ENCODE data around the gene SLC22A1.
"Not testable (repeated sequence)": the region's sequence is repeated elsewhere in the genome, so short reads cannot be mapped to it uniquely, and the experiment has no call there.

Gene SLC22A1

DNA sequence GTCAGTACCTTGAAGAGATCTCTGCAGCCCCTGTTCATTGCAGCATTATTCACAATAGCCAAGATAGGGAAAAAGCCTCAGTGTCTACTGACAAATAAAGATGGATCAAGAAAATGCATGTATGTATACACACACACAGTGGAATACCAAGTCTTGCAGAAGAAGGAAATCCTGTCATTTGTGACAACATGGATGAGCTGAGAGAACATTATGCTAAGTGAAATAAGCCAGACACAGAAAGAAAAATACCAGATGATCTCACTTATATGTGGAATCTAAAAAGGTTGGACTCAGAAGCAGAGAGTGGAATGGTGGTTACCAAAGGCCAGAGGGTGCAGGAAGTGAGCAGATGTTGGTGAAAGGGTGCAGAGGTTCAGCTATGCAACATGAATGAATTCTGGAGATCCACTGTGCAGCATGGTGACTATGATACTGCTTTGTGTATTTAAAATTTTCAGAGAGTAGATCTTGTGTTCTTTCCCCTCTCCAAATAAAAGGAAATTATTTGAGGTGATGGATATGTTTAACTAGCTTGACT, 11.0 kb upstream of the SLC22A1 start:
- H3K4me1 ChIP-seq (ENCODE audit: control insufficient read depth, insufficient read depth, low read length), result no peaks in the 10 kb centered on the region
- H3K9ac ChIP-seq (ENCODE audit: low read length in 2 of 2), result no peak overlapping the region
- H3K27ac ChIP-seq (ENCODE audit: low read length), result no peak overlapping the region
- no peaks in the 10 kb centered on the region for H3K27me3 ChIP-seq (ENCODE audit: control insufficient read depth in 1 of 2, insufficient read depth in 2 of 2, low read length in 2 of 2)
- H3K9me3 ChIP-seq (ENCODE audit: control insufficient read depth in 2 of 2, low read length in 2 of 2), result no peaks in the 10 kb centered on the region
- H3K36me3 ChIP-seq (ENCODE audit: control insufficient read depth in 2 of 2, insufficient read depth in 2 of 2, low read length in 2 of 2), result peaks cover 0 to 8% of the 10 kb centered on the region in 2 donors
- no peak overlapping the region for H3K4me3 ChIP-seq (ENCODE audit: low read length in 2 of 2)

GRCh38 chr6:160111806-160112205, 9.8 kb upstream of the SLC22A1 start:
- Histone ChIP-seq H3K36me3 (ENCODE audit: control insufficient read depth in 2 of 2, insufficient read depth in 2 of 2, low read length in 2 of 2) (peaks cover 0 to 7% of the 10 kb centered on the region in 2 donors), H3K27ac (ENCODE audit: low read length) (no peak overlapping the region)

DNA sequence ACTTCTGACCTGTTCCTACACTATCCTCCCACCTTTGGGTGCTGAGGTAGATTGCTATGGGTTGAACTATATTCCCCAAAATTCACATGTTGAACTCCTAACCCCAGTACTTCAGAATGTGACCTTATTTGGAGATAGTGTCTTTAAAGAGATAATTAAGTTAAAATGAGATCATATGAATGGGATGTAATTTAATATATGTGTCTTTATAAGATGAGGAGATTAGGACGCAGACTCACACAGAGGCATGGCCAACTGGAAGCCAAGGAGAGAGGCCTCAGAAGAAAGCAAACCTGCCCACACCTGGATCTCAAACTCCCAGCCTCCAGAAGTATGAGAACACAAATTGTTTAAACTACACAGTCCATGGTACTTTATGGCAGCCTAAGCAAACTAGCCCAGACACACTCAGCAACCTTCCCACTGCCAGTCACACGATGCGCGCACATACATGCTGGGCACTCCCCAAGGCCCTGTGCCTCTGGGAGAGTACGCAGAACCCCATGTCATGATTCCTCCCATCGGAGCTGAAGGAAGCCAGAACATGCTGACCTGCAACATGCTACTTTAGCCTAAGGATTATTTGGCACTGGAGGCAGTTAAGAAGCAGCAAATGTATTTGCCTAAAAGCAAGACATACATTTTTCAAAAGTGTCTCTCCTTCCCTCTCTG, 8.9 kb upstream of the SLC22A1 start:
- H3K9me3 ChIP-seq (ENCODE audit: control insufficient read depth in 2 of 2, low read length in 2 of 2), result no peaks in the 10 kb centered on the region
- peaks cover 0 to 12% of the 10 kb centered on the region in 2 donors for H3K36me3 ChIP-seq (ENCODE audit: control insufficient read depth in 2 of 2, insufficient read depth in 2 of 2, low read length in 2 of 2)
- H3K9ac ChIP-seq (ENCODE audit: low read length in 2 of 2), result no peak overlapping the region
- no peaks in the 10 kb centered on the region for H3K4me1 ChIP-seq (ENCODE audit: control insufficient read depth, insufficient read depth, low read length)
- no peak overlapping the region for H3K27ac ChIP-seq (ENCODE audit: low read length)
- no peaks in the 10 kb centered on the region for H3K27me3 ChIP-seq (ENCODE audit: control insufficient read depth in 1 of 2, insufficient read depth in 2 of 2, low read length in 2 of 2)
- no peak overlapping the region for H3K4me3 ChIP-seq (ENCODE audit: low read length in 2 of 2)

More at GRCh38 chr6:160111806-160112205, 9.8 kb upstream of the SLC22A1 start:
- H3K9ac ChIP-seq (ENCODE audit: low read length in 2 of 2), result no peak overlapping the region
- H3K27me3 ChIP-seq (ENCODE audit: control insufficient read depth in 1 of 2, insufficient read depth in 2 of 2, low read length in 2 of 2), result no peaks in the 10 kb centered on the region
- no peaks in the 10 kb centered on the region for H3K4me1 ChIP-seq (ENCODE audit: control insufficient read depth, insufficient read depth, low read length)
- no peak overlapping the region for H3K4me3 ChIP-seq (ENCODE audit: low read length in 2 of 2)
- H3K9me3 ChIP-seq (ENCODE audit: control insufficient read depth in 2 of 2, low read length in 2 of 2), result no peaks in the 10 kb centered on the region

DNA sequence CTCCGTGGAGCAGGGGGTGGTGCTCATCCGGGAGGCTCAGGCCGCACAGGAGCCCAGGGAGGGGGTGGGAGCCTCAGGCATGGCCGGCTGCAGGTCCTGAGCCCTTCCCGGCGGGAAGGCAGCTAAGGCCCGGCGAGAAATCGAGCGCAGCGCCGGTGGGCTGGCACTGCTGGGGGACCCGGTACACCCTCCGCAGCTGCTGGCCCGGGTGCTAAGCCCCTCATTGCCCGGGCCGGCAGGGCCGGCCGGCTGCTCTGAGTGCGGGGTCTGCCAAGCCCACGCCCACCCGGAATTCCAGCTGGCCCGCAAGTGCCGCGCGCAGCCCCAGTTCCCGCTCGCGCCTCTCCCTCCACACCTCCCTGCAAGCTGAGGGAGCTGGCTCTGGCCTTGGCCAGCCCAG, 7.1 kb upstream of the SLC22A1 start:
- not testable (repeated sequence) for H3K9ac ChIP-seq (ENCODE audit: low read length in 2 of 2); H3K36me3 ChIP-seq (ENCODE audit: control insufficient read depth in 2 of 2, insufficient read depth in 2 of 2, low read length in 2 of 2); H3K4me3 ChIP-seq (ENCODE audit: low read length in 2 of 2); H3K9me3 ChIP-seq (ENCODE audit: control insufficient read depth in 2 of 2, low read length in 2 of 2); H3K27me3 ChIP-seq (ENCODE audit: control insufficient read depth in 1 of 2, insufficient read depth in 2 of 2, low read length in 2 of 2); H3K27ac ChIP-seq (ENCODE audit: low read length); H3K4me1 ChIP-seq (ENCODE audit: control insufficient read depth, insufficient read depth, low read length)

DNA sequence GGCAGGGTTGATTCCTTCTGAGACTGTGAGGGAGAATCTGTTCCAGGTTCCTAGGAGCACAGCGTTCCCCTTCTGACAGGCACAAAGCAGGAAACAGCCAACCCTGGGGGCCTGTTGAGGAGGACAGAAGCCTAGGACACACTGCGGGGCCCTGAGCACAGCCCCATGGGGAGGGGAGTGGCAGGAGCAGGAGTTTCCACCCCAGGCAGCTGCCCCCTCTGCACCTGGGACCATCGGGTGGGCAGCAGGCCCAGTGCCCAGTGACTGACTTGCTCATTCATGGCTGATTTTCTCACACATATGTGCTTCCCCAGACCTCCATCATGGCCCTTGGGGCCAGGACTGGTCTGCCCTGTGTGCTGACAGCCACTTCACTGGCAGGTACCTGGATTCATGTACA, 6.2 kb upstream of the SLC22A1 start:
- no peak overlapping the region for H3K4me3 ChIP-seq (ENCODE audit: low read length in 2 of 2)
- no peak overlapping the region for H3K9ac ChIP-seq (ENCODE audit: low read length in 2 of 2)
- no peaks in the 10 kb centered on the region for H3K27me3 ChIP-seq (ENCODE audit: control insufficient read depth in 1 of 2, insufficient read depth in 2 of 2, low read length in 2 of 2)
- no peaks in the 10 kb centered on the region for H3K4me1 ChIP-seq (ENCODE audit: control insufficient read depth, insufficient read depth, low read length)
- H3K9me3 ChIP-seq (ENCODE audit: control insufficient read depth in 2 of 2, low read length in 2 of 2), result no peaks in the 10 kb centered on the region
- H3K36me3 ChIP-seq (ENCODE audit: control insufficient read depth in 2 of 2, insufficient read depth in 2 of 2, low read length in 2 of 2), result peaks cover 0 to 4% of the 10 kb centered on the region in 2 donors
- H3K27ac ChIP-seq (ENCODE audit: low read length), result no peak overlapping the region

GRCh38 chr6:160116411-160116810, 5.2 kb upstream of the SLC22A1 start:
- H3K27me3 ChIP-seq (ENCODE audit: control insufficient read depth in 1 of 2, insufficient read depth in 2 of 2, low read length in 2 of 2), result no peaks in the 10 kb centered on the region
- no peaks in the 10 kb centered on the region for H3K9me3 ChIP-seq (ENCODE audit: control insufficient read depth in 2 of 2, low read length in 2 of 2)
- H3K9ac ChIP-seq (ENCODE audit: low read length in 2 of 2), result no peak overlapping the region
- no peak overlapping the region for H3K27ac ChIP-seq (ENCODE audit: low read length)
- H3K4me3 ChIP-seq (ENCODE audit: low read length in 2 of 2), result no peak overlapping the region
- no peaks in the 10 kb centered on the region for H3K4me1 ChIP-seq (ENCODE audit: control insufficient read depth, insufficient read depth, low read length)
- peaks cover 0 to 4% of the 10 kb centered on the region in 2 donors for H3K36me3 ChIP-seq (ENCODE audit: control insufficient read depth in 2 of 2, insufficient read depth in 2 of 2, low read length in 2 of 2)

- no peak overlapping the region for H3K27ac ChIP-seq (ENCODE audit: low read length)
- no peaks in the 10 kb centered on the region for H3K9me3 ChIP-seq (ENCODE audit: control insufficient read depth in 2 of 2, low read length in 2 of 2)
- H3K4me3 ChIP-seq (ENCODE audit: low read length in 2 of 2), result no peak overlapping the region
- peaks cover 0 to 4% of the 10 kb centered on the region in 2 donors for H3K36me3 ChIP-seq (ENCODE audit: control insufficient read depth in 2 of 2, insufficient read depth in 2 of 2, low read length in 2 of 2)
- H3K9ac ChIP-seq (ENCODE audit: low read length in 2 of 2), result no peak overlapping the region
- no peaks in the 10 kb centered on the region for H3K27me3 ChIP-seq (ENCODE audit: control insufficient read depth in 1 of 2, insufficient read depth in 2 of 2, low read length in 2 of 2)
- H3K4me1 ChIP-seq (ENCODE audit: control insufficient read depth, insufficient read depth, low read length), result no peaks in the 10 kb centered on the region
Measured at GRCh38 chr6:160117137-160117536, 4.5 kb upstream of the SLC22A1 start.

DNA sequence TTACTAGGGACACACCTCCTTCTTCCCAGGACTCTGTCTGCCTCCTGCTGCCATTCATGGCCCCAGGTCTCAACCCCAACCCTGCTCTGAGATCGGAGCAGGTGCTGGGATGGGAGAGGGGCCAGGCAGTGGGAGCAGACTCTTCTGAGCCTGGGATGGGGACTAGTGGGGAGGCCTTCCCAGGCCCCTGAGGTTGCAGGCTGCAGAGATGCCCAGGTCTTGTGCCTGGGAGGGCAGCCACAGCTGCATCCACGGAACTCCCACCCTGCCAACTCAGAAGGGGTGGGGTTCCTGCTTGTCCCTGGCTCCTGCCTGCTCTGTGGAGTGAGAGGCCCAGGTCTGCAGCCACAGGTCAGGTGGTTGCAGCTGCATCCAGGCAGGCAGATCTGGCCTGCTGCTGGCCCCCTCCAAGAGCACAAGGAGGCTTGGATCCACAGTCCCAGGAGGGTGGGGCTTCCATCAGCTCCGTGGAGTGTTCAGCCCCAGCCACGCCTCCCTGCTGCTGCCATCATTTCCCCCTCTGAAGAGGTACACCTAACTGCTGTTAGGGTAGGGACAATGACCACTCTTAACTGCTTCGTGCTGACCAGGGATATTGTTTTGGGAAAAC, 2.9 kb upstream of the SLC22A1 start:
- H3K9me3 ChIP-seq (ENCODE audit: control insufficient read depth in 2 of 2, low read length in 2 of 2), result no peaks in the 10 kb centered on the region
- H3K27me3 ChIP-seq (ENCODE audit: control insufficient read depth in 1 of 2, insufficient read depth in 2 of 2, low read length in 2 of 2), result peaks cover 0 to 2% of the 10 kb centered on the region in 2 donors
- peaks cover 0 to 4% of the 10 kb centered on the region in 2 donors for H3K36me3 ChIP-seq (ENCODE audit: control insufficient read depth in 2 of 2, insufficient read depth in 2 of 2, low read length in 2 of 2)
- H3K9ac ChIP-seq (ENCODE audit: low read length in 2 of 2), result no peak overlapping the region
- H3K4me1 ChIP-seq (ENCODE audit: control insufficient read depth, insufficient read depth, low read length), result no peaks in the 10 kb centered on the region
- H3K27ac ChIP-seq (ENCODE audit: low read length), result no peak overlapping the region
- no peak overlapping the region for H3K4me3 ChIP-seq (ENCODE audit: low read length in 2 of 2)

- Histone ChIP-seq H3K4me3 (ENCODE audit: low read length in 2 of 2) (no peak overlapping the region), H3K4me1 (ENCODE audit: control insufficient read depth, insufficient read depth, low read length) (no peaks in the 10 kb centered on the region), H3K27ac (ENCODE audit: low read length) (no peak overlapping the region), H3K9me3 (ENCODE audit: control insufficient read depth in 2 of 2, low read length in 2 of 2) (no peaks in the 10 kb centered on the region), H3K9ac (ENCODE audit: low read length in 2 of 2) (no peak overlapping the region), H3K27me3 (ENCODE audit: control insufficient read depth in 1 of 2, insufficient read depth in 2 of 2, low read length in 2 of 2) (peaks cover 0 to 3% of the 10 kb centered on the region in 2 donors), H3K36me3 (ENCODE audit: control insufficient read depth in 2 of 2, insufficient read depth in 2 of 2, low read length in 2 of 2) (peaks cover 0 to 4% of the 10 kb centered on the region in 2 donors)
Measured at GRCh38 chr6:160120087-160120486, 1.5 kb upstream of the SLC22A1 start.

- Histone ChIP-seq H3K27me3 (ENCODE audit: control insufficient read depth in 1 of 2, insufficient read depth in 2 of 2, low read length in 2 of 2) (peaks cover 0 to 3% of the 10 kb centered on the region in 2 donors), H3K36me3 (ENCODE audit: control insufficient read depth in 2 of 2, insufficient read depth in 2 of 2, low read length in 2 of 2) (peaks cover 0 to 4% of the 10 kb centered on the region in 2 donors), H3K4me1 (ENCODE audit: control insufficient read depth, insufficient read depth, low read length) (no peaks in the 10 kb centered on the region), H3K9ac (ENCODE audit: low read length in 2 of 2) (no peak overlapping the region), H3K4me3 (ENCODE audit: low read length in 2 of 2) (no peak overlapping the region), H3K9me3 (ENCODE audit: control insufficient read depth in 2 of 2, low read length in 2 of 2) (no peaks in the 10 kb centered on the region), H3K27ac (ENCODE audit: low read length) (no peak overlapping the region)
Measured at GRCh38 chr6:160121981-160122380, 366 bp downstream of the SLC22A1 start.

GRCh38 chr6:160122744-160123143, 1.1 kb downstream of the SLC22A1 start:
- Histone ChIP-seq H3K9ac (ENCODE audit: low read length in 2 of 2) (no peak overlapping the region), H3K4me3 (ENCODE audit: low read length in 2 of 2) (no peak overlapping the region), H3K9me3 (ENCODE audit: control insufficient read depth in 2 of 2, low read length in 2 of 2) (no peaks in the 10 kb centered on the region), H3K27me3 (ENCODE audit: control insufficient read depth in 1 of 2, insufficient read depth in 2 of 2, low read length in 2 of 2) (peaks cover 0 to 3% of the 10 kb centered on the region in 2 donors), H3K4me1 (ENCODE audit: control insufficient read depth, insufficient read depth, low read length) (no peaks in the 10 kb centered on the region), H3K36me3 (ENCODE audit: control insufficient read depth in 2 of 2, insufficient read depth in 2 of 2, low read length in 2 of 2) (no peaks in the 10 kb centered on the region), H3K27ac (ENCODE audit: low read length) (no peak overlapping the region)

Measured in stomach smooth muscle (tissue), 2 donors.